Measurements from ENCODE around the gene RSRC2. TPM values are rescaled to one million over a fixed set of nuclear protein-coding genes. Genes with fewer than 3 reads are reported as not detected.
"Not testable (repeated sequence)": the region's sequence is repeated elsewhere in the genome, so short reads cannot be mapped to it uniquely, and the experiment has no call there.

Gene RSRC2
- total and polyA plus RNA-seq, 2 experiments from 2014 or later: 72.2 to 102 TPM

GRCh38 chr12:122517877-122518276, 8.9 kb downstream of the RSRC2 start:
- Histone ChIP-seq H3K4me3 (no peak overlapping the region), H3K27me3 (no peaks in the 10 kb centered on the region), H3K27ac (no peak overlapping the region), H3K4me1 (ENCODE audit: low read depth) (peaks cover under 1% of the 10 kb centered on the region), H3K36me3 (peaks cover 89% of the 10 kb centered on the region), H3K9me3 (ENCODE audit: low read depth) (no peaks in the 10 kb centered on the region)
- DNase-seq (ENCODE audit: low read depth in 1 of 2, low spot score in 1 of 2): peak in 1 of 2 donors; percentile 97
- TF ChIP-seq, protein P1, sequence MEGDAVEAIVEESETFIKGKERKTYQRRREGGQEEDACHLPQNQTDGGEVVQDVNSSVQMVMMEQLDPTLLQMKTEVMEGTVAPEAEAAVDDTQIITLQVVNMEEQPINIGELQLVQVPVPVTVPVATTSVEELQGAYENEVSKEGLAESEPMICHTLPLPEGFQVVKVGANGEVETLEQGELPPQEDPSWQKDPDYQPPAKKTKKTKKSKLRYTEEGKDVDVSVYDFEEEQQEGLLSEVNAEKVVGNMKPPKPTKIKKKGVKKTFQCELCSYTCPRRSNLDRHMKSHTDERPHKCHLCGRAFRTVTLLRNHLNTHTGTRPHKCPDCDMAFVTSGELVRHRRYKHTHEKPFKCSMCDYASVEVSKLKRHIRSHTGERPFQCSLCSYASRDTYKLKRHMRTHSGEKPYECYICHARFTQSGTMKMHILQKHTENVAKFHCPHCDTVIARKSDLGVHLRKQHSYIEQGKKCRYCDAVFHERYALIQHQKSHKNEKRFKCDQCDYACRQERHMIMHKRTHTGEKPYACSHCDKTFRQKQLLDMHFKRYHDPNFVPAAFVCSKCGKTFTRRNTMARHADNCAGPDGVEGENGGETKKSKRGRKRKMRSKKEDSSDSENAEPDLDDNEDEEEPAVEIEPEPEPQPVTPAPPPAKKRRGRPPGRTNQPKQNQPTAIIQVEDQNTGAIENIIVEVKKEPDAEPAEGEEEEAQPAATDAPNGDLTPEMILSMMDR (IDR thresholded peaks at IDR 0.05; ENCODE audit: low read depth, low read length): no peak

GRCh38 chr12:122516544-122517361, 10.0 kb downstream of the RSRC2 start:
- no peak overlapping the region for H3K27ac ChIP-seq
- H3K9me3 ChIP-seq (ENCODE audit: low read depth): no peaks in the 10 kb centered on the region
- TF ChIP-seq, protein P1 (IDR thresholded peaks at IDR 0.05; ENCODE audit: low read depth, low read length): no peak
- H3K36me3 ChIP-seq: peaks cover 94% of the 10 kb centered on the region
- H3K4me3 ChIP-seq: no peak overlapping the region
- H3K4me1 ChIP-seq (ENCODE audit: low read depth): no peaks in the 10 kb centered on the region
- no peaks in the 10 kb centered on the region for H3K27me3 ChIP-seq
- DNase-seq (ENCODE audit: low read depth in 1 of 2, low spot score in 1 of 2): no peak

DNA sequence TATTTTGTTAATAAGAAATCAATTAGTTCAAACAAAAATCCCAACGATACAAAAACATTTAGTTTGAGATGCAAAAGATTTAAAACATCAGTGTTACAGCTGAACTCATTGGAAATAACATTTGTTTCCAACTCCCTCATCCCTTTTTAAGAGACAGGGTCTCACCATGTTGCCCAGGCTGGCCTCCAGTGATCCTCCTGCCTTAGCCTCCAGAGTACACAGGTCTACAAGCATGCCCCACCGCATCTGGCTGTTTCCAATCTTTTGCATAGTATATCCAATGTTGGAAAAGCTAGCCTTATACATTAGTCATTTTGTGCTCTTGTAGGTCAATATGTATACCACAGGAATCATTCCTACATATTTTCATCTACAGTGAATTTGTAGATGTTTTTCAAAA, 11.5 kb downstream of the RSRC2 start:
- DNase-seq (ENCODE audit: low read depth in 1 of 2, low spot score in 1 of 2): no peak
- TF ChIP-seq, protein P1 (IDR thresholded peaks at IDR 0.05; ENCODE audit: low read depth, low read length): no peak
- Histone ChIP-seq H3K36me3 (peaks cover 94% of the 10 kb centered on the region), H3K27ac (no peak overlapping the region), H3K4me1 (ENCODE audit: low read depth) (no peaks in the 10 kb centered on the region), H3K4me3 (no peak overlapping the region), H3K9me3 (ENCODE audit: low read depth) (no peaks in the 10 kb centered on the region), H3K27me3 (no peaks in the 10 kb centered on the region)

DNA sequence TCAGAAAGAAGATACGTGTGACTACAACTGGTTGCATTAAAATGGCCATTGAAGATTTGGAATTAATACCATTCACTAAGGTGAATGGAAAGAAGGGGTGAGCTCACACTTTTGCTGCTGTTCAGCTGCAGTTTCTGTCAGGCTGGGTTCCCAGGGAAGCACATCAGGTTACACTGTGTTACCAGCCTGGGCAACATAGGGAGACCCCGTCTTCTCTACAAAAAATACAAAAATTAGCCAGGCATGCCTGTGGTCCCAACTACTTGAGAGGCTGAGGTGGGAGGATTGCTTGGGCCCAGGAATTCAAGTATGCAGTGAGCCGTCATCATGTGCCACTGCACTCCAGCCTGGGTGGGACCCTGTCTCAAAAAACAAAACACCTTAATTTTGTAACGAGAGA, 13.1 kb downstream of the RSRC2 start:
- TF ChIP-seq, protein P1 (IDR thresholded peaks at IDR 0.05; ENCODE audit: low read depth, low read length): no peak
- Histone ChIP-seq H3K27me3 (no peaks in the 10 kb centered on the region), H3K36me3 (peaks cover 94% of the 10 kb centered on the region), H3K27ac (no peak overlapping the region), H3K4me1 (ENCODE audit: low read depth) (no peaks in the 10 kb centered on the region), H3K4me3 (no peak overlapping the region), H3K9me3 (ENCODE audit: low read depth) (no peaks in the 10 kb centered on the region)
- DNase-seq (ENCODE audit: low read depth in 1 of 2, low spot score in 1 of 2): no peak

GRCh38 chr12:122513028-122513427, 13.7 kb downstream of the RSRC2 start:
- H3K36me3 ChIP-seq: peaks cover 94% of the 10 kb centered on the region
- DNase-seq (ENCODE audit: low read depth in 1 of 2, low spot score in 1 of 2); H3K4me3 ChIP-seq; H3K4me1 ChIP-seq (ENCODE audit: low read depth); H3K9me3 ChIP-seq (ENCODE audit: low read depth); H3K27me3 ChIP-seq; H3K27ac ChIP-seq: not testable (repeated sequence)

GRCh38 chr12:122508163-122508562, 18.6 kb downstream of the RSRC2 start:
- TF ChIP-seq, protein P1 (IDR thresholded peaks at IDR 0.05; ENCODE audit: low read depth, low read length): no peak
- peaks cover 97% of the 10 kb centered on the region for H3K36me3 ChIP-seq
- no peak for DNase-seq (ENCODE audit: low read depth in 1 of 2, low spot score in 1 of 2)
- no peaks in the 10 kb centered on the region for H3K27me3 ChIP-seq
- H3K4me3 ChIP-seq: no peak overlapping the region
- no peak overlapping the region for H3K27ac ChIP-seq
- H3K4me1 ChIP-seq (ENCODE audit: low read depth): no peaks in the 10 kb centered on the region
- H3K9me3 ChIP-seq (ENCODE audit: low read depth): no peaks in the 10 kb centered on the region

All from cardiac muscle cell (in vitro differentiated cells and primary cell).